Natural killer cell (primary cell): ENCODE data around the gene RUNX3. TPM values are rescaled to one million over a fixed set of nuclear protein-coding genes. Genes with fewer than 3 reads are reported as not detected.
A peak's percentile ranks its signal among the peaks of the same experiment; 100 is the strongest.

Experiments
- ATAC-seq, 3 donors: fragments of 150-1000 bp in 2 of 3; fragments of 200-7000 bp in 1 of 3; cut with Tn5 transposase; 1 replicate in 1 of 3; 2 replicates in 2 of 3; pipeline ENCODE4 v1.10.0; 2021; ENCODE audit warnings: mild to moderate bottlenecking in 2 of 3, moderate library complexity in 2 of 3
- DNase-seq, 2 donors: peaks; one replicate each; pipeline versions ENCODE4 v3.0.0 to v3.0.0-alpha.2; 2013 to 2021; ENCODE audit warnings: mixed read lengths in 1 of 2
- H3K27ac ChIP-seq: one replicate; pipeline ENCODE4 v1.5.1; 2013; ENCODE audit warnings: mild to moderate bottlenecking, low read length
- H3K27me3 ChIP-seq: one replicate; pipeline ENCODE4 v1.6.1; 2013; ENCODE audit warnings: low read length; ENCODE audit not compliant: control insufficient read depth, insufficient read depth
- H3K36me3 ChIP-seq: one replicate; pipeline ENCODE4 v1.6.1; 2013; ENCODE audit warnings: low read length; ENCODE audit not compliant: control insufficient read depth, insufficient read depth
- H3K4me1 ChIP-seq: one replicate; pipeline ENCODE4 v1.6.1; 2013; ENCODE audit warnings: low read length; ENCODE audit not compliant: control insufficient read depth, insufficient read depth
- H3K4me3 ChIP-seq: one replicate; pipeline ENCODE4 v1.5.1; 2013; ENCODE audit warnings: low read length
- H3K9me3 ChIP-seq: one replicate; pipeline ENCODE4 v1.6.1; 2013; ENCODE audit warnings: low read length; ENCODE audit not compliant: control insufficient read depth, insufficient read depth
- H3K27ac Mint-ChIP-seq, 2 donors: one replicate each; pipeline ENCODE4 v1.8.0; 2022; ENCODE audit warnings: mild to moderate bottlenecking in 2 of 2, mixed read lengths in 2 of 2, moderate library complexity in 1 of 2
- H3K27me3 Mint-ChIP-seq, 2 donors: one replicate each; pipeline ENCODE4 v1.8.0; 2022; ENCODE audit warnings: low read depth in 2 of 2, mixed read lengths in 2 of 2
- H3K36me3 Mint-ChIP-seq: one replicate; pipeline ENCODE4 v1.8.0; 2022; ENCODE audit warnings: mixed read lengths
- H3K4me1 Mint-ChIP-seq, 2 donors: one replicate each; pipeline ENCODE4 v1.8.0; 2022; ENCODE audit warnings: mixed read lengths in 2 of 2
- H3K4me3 Mint-ChIP-seq: one replicate; pipeline ENCODE4 v1.8.0; 2022; ENCODE audit warnings: mild to moderate bottlenecking, moderate library complexity, mixed read lengths
- H3K9me3 Mint-ChIP-seq, 2 donors: one replicate each; pipeline ENCODE4 v1.8.0; 2022; ENCODE audit warnings: mixed read lengths in 2 of 2
- WGBS: methylation state at CpG from one replicate; pipeline ENCODE4 v1.1.7; 2013; ENCODE audit warnings: missing lambda C conversion rate; ENCODE audit not compliant: insufficient coverage; 5-methylcytosine and 5-hydroxymethylcytosine counted together
- intact Hi-C: fragments of 100-400 bp; cut with micrococcal nuclease; formaldehyde crosslinking; loops from one replicate; pipeline ENCODE4 v1.14.2; 2022
- total RNA-seq, 4 donors: library from RNA; stranded (reverse); fragments of 120-200 nt in 1 of 4; gene quantifications; one replicate each; pipeline versions ENCODE4 v1.2.3 to v1.2.4, GENCODE V29; 2013 to 2022
- TF ChIP-seq, protein P1 (sequence below): fragments of 200-600 bp; IDR thresholded peaks from one replicate; pipeline ENCODE4 v1.8.0; 2022; ENCODE audit warnings: antibody characterized with exemption

Gene RUNX3
- total RNA-seq, 3 donors from 2014 or later (not counting 1 experiment from before 2014, with no cell fraction given): 537 to 630 (median 601) TPM

- Mint-ChIP-seq H3K27me3 (peaks cover 0 to 9% of the 10 kb centered on the region in 2 donors), H3K27ac (no peak overlapping the region), H3K36me3 (no peaks in the 10 kb centered on the region), H3K4me1 (peaks cover 30 to 38% of the 10 kb centered on the region in 2 donors), H3K4me3 (peak overlapping the region; percentile 53), H3K9me3 (no peaks in the 10 kb centered on the region)
- Histone ChIP-seq H3K36me3 (peaks cover 11% of the 10 kb centered on the region), H3K9me3 (no peaks in the 10 kb centered on the region), H3K27me3 (no peaks in the 10 kb centered on the region), H3K4me3 (no peak overlapping the region), H3K4me1 (peaks cover 47% of the 10 kb centered on the region), H3K27ac (no peak overlapping the region)
- intact Hi-C loops: loop anchor here (1.0 to 5.0 kb wide), 3 partner anchors 169 to 273 kb away; no protein-coding TSS in a partner anchor
- DNase-seq: peak; percentile 74 to 76
- TF ChIP-seq, protein P1, sequence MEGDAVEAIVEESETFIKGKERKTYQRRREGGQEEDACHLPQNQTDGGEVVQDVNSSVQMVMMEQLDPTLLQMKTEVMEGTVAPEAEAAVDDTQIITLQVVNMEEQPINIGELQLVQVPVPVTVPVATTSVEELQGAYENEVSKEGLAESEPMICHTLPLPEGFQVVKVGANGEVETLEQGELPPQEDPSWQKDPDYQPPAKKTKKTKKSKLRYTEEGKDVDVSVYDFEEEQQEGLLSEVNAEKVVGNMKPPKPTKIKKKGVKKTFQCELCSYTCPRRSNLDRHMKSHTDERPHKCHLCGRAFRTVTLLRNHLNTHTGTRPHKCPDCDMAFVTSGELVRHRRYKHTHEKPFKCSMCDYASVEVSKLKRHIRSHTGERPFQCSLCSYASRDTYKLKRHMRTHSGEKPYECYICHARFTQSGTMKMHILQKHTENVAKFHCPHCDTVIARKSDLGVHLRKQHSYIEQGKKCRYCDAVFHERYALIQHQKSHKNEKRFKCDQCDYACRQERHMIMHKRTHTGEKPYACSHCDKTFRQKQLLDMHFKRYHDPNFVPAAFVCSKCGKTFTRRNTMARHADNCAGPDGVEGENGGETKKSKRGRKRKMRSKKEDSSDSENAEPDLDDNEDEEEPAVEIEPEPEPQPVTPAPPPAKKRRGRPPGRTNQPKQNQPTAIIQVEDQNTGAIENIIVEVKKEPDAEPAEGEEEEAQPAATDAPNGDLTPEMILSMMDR: peak; percentile 88
- WGBS: 9% methylated on average over 34 of the region's 34 CpGs
- peak in 2 of 3 donors; percentile 15 to 21 for ATAC-seq
Observed at GRCh38 chr1:24932284-24932683, 2.2 kb upstream of the RUNX3 start.

DNA sequence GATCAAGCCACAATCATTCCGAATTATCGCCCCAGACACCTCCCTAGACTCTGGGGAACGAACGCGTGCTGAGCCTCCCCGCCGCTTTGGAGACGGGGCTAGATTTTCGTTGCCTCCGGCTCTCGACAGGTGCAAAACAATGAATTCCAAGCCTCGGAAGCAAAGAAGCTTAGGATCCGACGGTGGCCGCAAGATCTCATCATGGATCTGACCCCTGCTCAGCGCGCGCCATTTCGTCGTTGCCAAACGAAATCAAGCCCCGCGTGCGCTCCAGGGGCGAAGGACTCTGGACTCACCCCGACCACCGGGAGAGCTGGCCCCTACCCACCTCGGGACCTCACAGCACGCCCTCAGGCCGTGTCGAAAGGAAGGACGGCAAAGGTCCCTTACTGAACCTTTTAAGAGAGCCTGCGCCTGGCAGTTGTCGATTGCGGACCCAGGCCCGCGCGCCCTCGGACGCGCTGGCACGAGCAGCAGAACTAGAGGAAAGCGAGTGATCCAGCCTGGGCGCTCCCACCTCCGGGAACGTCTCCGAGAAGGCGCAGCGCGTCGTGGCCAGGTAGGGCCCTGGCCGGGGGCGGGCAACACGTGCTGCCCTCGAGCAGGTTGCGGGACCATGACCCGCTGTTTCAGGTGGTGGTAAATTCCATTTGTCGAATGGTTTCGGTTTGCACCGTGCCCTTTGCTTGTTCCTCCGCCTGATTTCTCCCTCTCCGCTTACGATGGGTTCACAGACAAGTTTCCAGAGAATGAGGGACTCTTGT lies 1.6 kb upstream of the RUNX3 start:
- Histone ChIP-seq H3K36me3 (peaks cover 15% of the 10 kb centered on the region), H3K27ac (no peak overlapping the region), H3K4me1 (peaks cover 54% of the 10 kb centered on the region), H3K9me3 (no peaks in the 10 kb centered on the region), H3K27me3 (no peaks in the 10 kb centered on the region), H3K4me3 (no peak overlapping the region)
- H3K9me3 Mint-ChIP-seq: no peaks in the 10 kb centered on the region
- H3K4me3 Mint-ChIP-seq: peak overlapping the region; percentile 53
- TF ChIP-seq, protein P1: no peak
- no peaks in the 10 kb centered on the region for H3K36me3 Mint-ChIP-seq
- intact Hi-C loops: loop anchor here (1.0 to 5.0 kb wide), 5 partner anchors 83 to 274 kb away; no protein-coding TSS in a partner anchor
- H3K27ac Mint-ChIP-seq: peak overlapping the region; percentile 99
- 89% methylated on average over 63 of the region's 63 CpGs for WGBS
- DNase-seq (peak in 1 of 2 donors; percentile 24), ATAC-seq (no peak)
- peaks cover 30 to 44% of the 10 kb centered on the region in 2 donors for H3K4me1 Mint-ChIP-seq
- peaks cover 0 to 9% of the 10 kb centered on the region in 2 donors for H3K27me3 Mint-ChIP-seq

GRCh38 chr1:24931146-24931467 lies 1.0 kb upstream of the RUNX3 start:
- Histone ChIP-seq H3K27ac (peak overlapping the region; percentile 84), H3K36me3 (peaks cover 18% of the 10 kb centered on the region), H3K4me3 (no peak overlapping the region), H3K9me3 (no peaks in the 10 kb centered on the region), H3K4me1 (peaks cover 59% of the 10 kb centered on the region), H3K27me3 (no peaks in the 10 kb centered on the region)
- 93% methylated on average over 21 of the region's 21 CpGs for WGBS
- peaks cover 0 to 9% of the 10 kb centered on the region in 2 donors for H3K27me3 Mint-ChIP-seq
- TF ChIP-seq, protein P1: no peak
- H3K4me3 Mint-ChIP-seq: peak overlapping the region; percentile 53
- H3K4me1 Mint-ChIP-seq: peaks cover 35 to 50% of the 10 kb centered on the region in 2 donors
- intact Hi-C loops: loop anchor here (2.0 to 5.0 kb wide), 3 partner anchors 82 to 216 kb away; no protein-coding TSS in a partner anchor
- ATAC-seq: no peak
- peaks cover 3% of the 10 kb centered on the region for H3K36me3 Mint-ChIP-seq
- peak overlapping the region; percentile 99 for H3K27ac Mint-ChIP-seq
- no peaks in the 10 kb centered on the region for H3K9me3 Mint-ChIP-seq
- DNase-seq: no peak
